Endothelial cell of umbilical vein (primary cell): ENCODE data around the gene SGTA.

Experiments used
- CTCF ChIP-seq, 2 donors: IDR thresholded peaks; 1 replicate in 1 of 2; 2 replicates in 1 of 2; pipeline ENCODE4 v1.5.1; 2011; ENCODE audit warnings: low read length in 2 of 2, mild to moderate bottlenecking in 2 of 2, moderate library complexity in 2 of 2, control low read depth in 1 of 2, inconsistent platforms in 1 of 2, low read depth in 1 of 2; ENCODE audit not compliant: insufficient read depth in 1 of 2; ENCODE audit errors: extremely low read depth in 1 of 2
- MYC ChIP-seq: IDR thresholded peaks from one replicate; pipeline ENCODE4 v1.6.1; 2011; ENCODE audit warnings: mild to moderate bottlenecking, low read depth, low read length

DNA sequence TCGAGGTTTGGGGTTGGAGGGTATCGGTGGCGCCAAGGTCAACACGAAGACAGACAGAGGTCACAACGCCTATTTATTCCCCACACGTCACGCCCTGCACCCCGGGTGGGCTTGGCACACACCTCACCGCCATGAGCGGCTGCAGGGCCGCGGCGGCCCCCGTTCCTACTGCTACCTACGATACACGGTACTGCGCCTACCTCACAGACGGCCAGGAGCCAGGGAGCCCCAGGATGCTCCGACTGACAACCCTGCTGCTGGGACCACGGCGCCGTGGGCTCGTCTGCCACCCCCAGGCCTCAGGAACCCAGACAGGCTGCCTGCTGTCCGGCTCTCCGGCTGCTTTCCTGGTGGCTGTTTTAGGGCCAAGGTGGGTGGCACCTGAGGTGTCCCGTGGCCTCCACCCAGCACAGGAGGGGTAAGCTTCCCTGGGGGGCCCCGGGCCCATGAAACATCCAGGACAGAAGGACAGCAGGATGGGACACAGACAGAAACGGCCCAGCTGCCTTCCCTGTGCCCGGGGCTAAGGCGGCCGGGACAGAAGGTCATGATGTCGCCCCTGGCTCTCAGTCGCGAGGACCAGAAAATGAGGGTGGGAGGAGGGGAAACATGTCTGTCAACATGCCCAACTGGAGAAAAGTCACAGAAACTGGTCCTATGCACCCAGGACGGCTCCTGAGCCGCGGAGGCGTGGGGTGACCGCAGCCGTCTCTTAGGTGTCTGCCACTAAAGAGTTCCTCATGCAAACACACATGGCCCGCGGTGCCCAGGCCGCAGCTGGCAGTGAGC, 28.2 kb downstream of the SGTA start:
- no peak for TF ChIP-seq MYC
- no peak for TF ChIP-seq CTCF (IDR thresholded peaks at IDR 0.05; ENCODE audit: extremely low read depth in 1 of 2, insufficient read depth in 1 of 2, low read depth in 1 of 2, low read length in 2 of 2)
